Uterus (tissue), 2 donors: ENCODE results near the gene NKAIN2.
"Not testable (repeated sequence)": the region's sequence is repeated elsewhere in the genome, so short reads cannot be mapped to it uniquely, and the experiment has no call there.

Source experiments
- POLR2A ChIP-seq, 2 donors: fragments of 450-650 bp; IDR thresholded peaks; one replicate each; pipeline ENCODE4 v1.6.1; 2016; ENCODE audit warnings: antibody characterized with exemption in 2 of 2, mild to moderate bottlenecking in 1 of 2, moderate library complexity in 1 of 2
- TF ChIP-seq, protein P1 (sequence below), 4 experiments: fragments of 200-600 bp in 2 of 4; fragments of 450-650 bp in 2 of 4; sonication (generic) in 2 of 4; IDR thresholded peaks; one replicate each; pipeline ENCODE4 v1.5.1; 2016 to 2019; ENCODE audit warnings: antibody characterized with exemption in 4 of 4, mild to moderate bottlenecking in 2 of 4, moderate library complexity in 1 of 4

DNA sequence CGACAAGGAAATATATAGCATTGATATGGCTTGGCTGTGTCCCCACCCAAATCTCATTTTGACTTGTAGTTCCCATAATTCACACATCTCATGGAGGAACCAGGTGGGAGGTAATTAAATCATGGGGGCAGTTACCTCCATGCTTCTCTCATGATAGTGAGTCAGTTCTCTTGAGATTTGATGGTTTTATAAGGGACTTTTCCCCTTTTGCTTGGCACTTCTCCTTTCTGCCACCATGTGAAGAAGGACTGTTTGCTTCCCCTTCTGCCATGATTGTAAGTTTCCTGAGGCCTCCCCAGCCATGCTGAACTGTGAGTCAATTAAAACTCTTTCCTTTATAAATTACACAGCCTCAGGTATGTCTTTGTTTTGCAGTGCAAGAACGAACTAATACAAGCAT, 756.4 kb downstream of the NKAIN2 start:
- TF ChIP-seq, protein P1, sequence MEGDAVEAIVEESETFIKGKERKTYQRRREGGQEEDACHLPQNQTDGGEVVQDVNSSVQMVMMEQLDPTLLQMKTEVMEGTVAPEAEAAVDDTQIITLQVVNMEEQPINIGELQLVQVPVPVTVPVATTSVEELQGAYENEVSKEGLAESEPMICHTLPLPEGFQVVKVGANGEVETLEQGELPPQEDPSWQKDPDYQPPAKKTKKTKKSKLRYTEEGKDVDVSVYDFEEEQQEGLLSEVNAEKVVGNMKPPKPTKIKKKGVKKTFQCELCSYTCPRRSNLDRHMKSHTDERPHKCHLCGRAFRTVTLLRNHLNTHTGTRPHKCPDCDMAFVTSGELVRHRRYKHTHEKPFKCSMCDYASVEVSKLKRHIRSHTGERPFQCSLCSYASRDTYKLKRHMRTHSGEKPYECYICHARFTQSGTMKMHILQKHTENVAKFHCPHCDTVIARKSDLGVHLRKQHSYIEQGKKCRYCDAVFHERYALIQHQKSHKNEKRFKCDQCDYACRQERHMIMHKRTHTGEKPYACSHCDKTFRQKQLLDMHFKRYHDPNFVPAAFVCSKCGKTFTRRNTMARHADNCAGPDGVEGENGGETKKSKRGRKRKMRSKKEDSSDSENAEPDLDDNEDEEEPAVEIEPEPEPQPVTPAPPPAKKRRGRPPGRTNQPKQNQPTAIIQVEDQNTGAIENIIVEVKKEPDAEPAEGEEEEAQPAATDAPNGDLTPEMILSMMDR (IDR thresholded peaks at IDR 0.05), result not testable (repeated sequence)
- TF ChIP-seq POLR2A (IDR thresholded peaks at IDR 0.05), result not testable (repeated sequence)
